ACC112 (cell line): ENCODE data around the gene LCLAT1.

Experiments
- H2AFZ ChIP-seq: fragments of 200-600 bp; sonication (generic); one replicate; pipeline ENCODE4 v1.6.0; 2017; ENCODE audit warnings: antibody characterized with exemption, low read length; ENCODE audit not compliant: unreplicated experiment
- H3K27ac ChIP-seq: fragments of 200-600 bp; sonication (generic); 2 replicates; pipeline ENCODE4 v1.5.1; 2014; ENCODE audit warnings: low read depth, mild to moderate bottlenecking, antibody characterized with exemption, low read length, moderate library complexity
- H3K27me3 ChIP-seq: fragments of 200-600 bp; sonication (generic); 2 replicates; pipeline ENCODE4 v1.6.1; 2014; ENCODE audit warnings: mild to moderate bottlenecking, antibody characterized with exemption, low read length, moderate library complexity, mixed read lengths; ENCODE audit not compliant: insufficient read depth
- H3K36me3 ChIP-seq: fragments of 200-600 bp; sonication (generic); 2 replicates; pipeline ENCODE4 v1.6.1; 2016; ENCODE audit warnings: mild to moderate bottlenecking, antibody characterized with exemption, low read length, moderate library complexity, mixed read lengths; ENCODE audit not compliant: insufficient read depth
- H3K4me1 ChIP-seq: fragments of 200-600 bp; sonication (generic); one replicate; pipeline ENCODE4 v1.6.1; 2016; ENCODE audit warnings: low read length, mixed read lengths; ENCODE audit not compliant: insufficient read depth, unreplicated experiment, control insufficient read depth
- H3K4me3 ChIP-seq: fragments of 200-600 bp; sonication (generic); 2 replicates; pipeline ENCODE4 v1.5.1; 2014; ENCODE audit warnings: mild to moderate bottlenecking, low read depth, low read length
- H3K79me2 ChIP-seq: fragments of 200-600 bp; sonication (generic); one replicate; pipeline ENCODE4 v1.6.0; 2016; ENCODE audit warnings: low read length; ENCODE audit not compliant: control insufficient read depth, unreplicated experiment, insufficient read depth

Gene LCLAT1

GRCh38 chr2:30683236-30683956, 236.3 kb downstream of the LCLAT1 start:
- Histone ChIP-seq H3K79me2 (no peaks in the 10 kb centered on the region), H2AFZ (no peak overlapping the region), H3K4me3 (no peak overlapping the region), H3K27me3 (peaks cover 20% of the 10 kb centered on the region), H3K4me1 (no peaks in the 10 kb centered on the region), H3K27ac (no peak overlapping the region), H3K36me3 (no peaks in the 10 kb centered on the region)

GRCh38 chr2:30684026-30684425, 237.0 kb downstream of the LCLAT1 start:
- Histone ChIP-seq H3K36me3 (no peaks in the 10 kb centered on the region), H3K27me3 (peaks cover 20% of the 10 kb centered on the region), H3K79me2 (no peaks in the 10 kb centered on the region), H3K4me1 (no peaks in the 10 kb centered on the region), H3K4me3 (no peak overlapping the region), H3K27ac (no peak overlapping the region), H2AFZ (no peak overlapping the region)

- Histone ChIP-seq H2AFZ (no peak overlapping the region), H3K79me2 (no peaks in the 10 kb centered on the region), H3K4me1 (no peaks in the 10 kb centered on the region), H3K4me3 (no peak overlapping the region), H3K27ac (no peak overlapping the region), H3K36me3 (no peaks in the 10 kb centered on the region), H3K27me3 (peaks cover 20% of the 10 kb centered on the region)
Measured at GRCh38 chr2:30684516-30684915, 237.5 kb downstream of the LCLAT1 start.

- H3K27ac ChIP-seq, result no peak overlapping the region
- no peaks in the 10 kb centered on the region for H3K79me2 ChIP-seq
- H3K4me3 ChIP-seq, result no peak overlapping the region
- no peaks in the 10 kb centered on the region for H3K4me1 ChIP-seq
- H2AFZ ChIP-seq, result no peak overlapping the region
- peaks cover 20% of the 10 kb centered on the region for H3K27me3 ChIP-seq
- no peaks in the 10 kb centered on the region for H3K36me3 ChIP-seq
Measured at GRCh38 chr2:30684996-30685395, 237.9 kb downstream of the LCLAT1 start.

- H3K36me3 ChIP-seq, result no peaks in the 10 kb centered on the region
- no peak overlapping the region for H2AFZ ChIP-seq
- H3K27ac ChIP-seq, result no peak overlapping the region
- H3K4me1 ChIP-seq, result no peaks in the 10 kb centered on the region
- no peaks in the 10 kb centered on the region for H3K79me2 ChIP-seq
- H3K27me3 ChIP-seq, result peaks cover 16% of the 10 kb centered on the region
- no peak overlapping the region for H3K4me3 ChIP-seq
Measured at GRCh38 chr2:30686000-30686399, 239.0 kb downstream of the LCLAT1 start.

GRCh38 chr2:30686669-30687068, 239.6 kb downstream of the LCLAT1 start:
- Histone ChIP-seq H3K27me3 (peaks cover 16% of the 10 kb centered on the region), H3K4me3 (no peak overlapping the region), H2AFZ (no peak overlapping the region), H3K27ac (no peak overlapping the region), H3K79me2 (no peaks in the 10 kb centered on the region), H3K4me1 (no peaks in the 10 kb centered on the region), H3K36me3 (no peaks in the 10 kb centered on the region)

- H2AFZ ChIP-seq, result no peak overlapping the region
Measured at GRCh38 chr2:30688956-30689401, 241.9 kb downstream of the LCLAT1 start.

GRCh38 chr2:30689496-30690125, 242.6 kb downstream of the LCLAT1 start:
- no peak overlapping the region for H3K27ac ChIP-seq
- H3K4me3 ChIP-seq, result no peak overlapping the region
- H3K27me3 ChIP-seq, result peaks cover 7% of the 10 kb centered on the region; the same call in 1 of the 2 replicates
- H2AFZ ChIP-seq, result no peak overlapping the region
- no peaks in the 10 kb centered on the region for H3K79me2 ChIP-seq
- no peaks in the 10 kb centered on the region for H3K36me3 ChIP-seq
- H3K4me1 ChIP-seq, result no peaks in the 10 kb centered on the region

More at GRCh38 chr2:30688956-30689401, 241.9 kb downstream of the LCLAT1 start:
- H3K79me2 ChIP-seq, result no peaks in the 10 kb centered on the region
- no peak overlapping the region for H3K4me3 ChIP-seq
- no peaks in the 10 kb centered on the region for H3K36me3 ChIP-seq
- H3K4me1 ChIP-seq, result no peaks in the 10 kb centered on the region
- H3K27ac ChIP-seq, result no peak overlapping the region
- H3K27me3 ChIP-seq, result peaks cover 9% of the 10 kb centered on the region; the same call in 1 of the 2 replicates

- Histone ChIP-seq H3K36me3 (no peaks in the 10 kb centered on the region), H3K27ac (no peak overlapping the region), H3K4me1 (no peaks in the 10 kb centered on the region), H3K79me2 (no peaks in the 10 kb centered on the region), H3K4me3 (no peak overlapping the region), H3K27me3 (peaks cover 11% of the 10 kb centered on the region; the same call in 1 of the 2 replicates), H2AFZ (no peak overlapping the region)
Measured at GRCh38 chr2:30690126-30690561, 243.1 kb downstream of the LCLAT1 start.

GRCh38 chr2:30691091-30691947, 244.3 kb downstream of the LCLAT1 start:
- Histone ChIP-seq H3K27ac (no peak overlapping the region), H2AFZ (no peak overlapping the region), H3K4me3 (no peak overlapping the region), H3K27me3 (peaks cover 20% of the 10 kb centered on the region; the same call in 1 of the 2 replicates), H3K36me3 (no peaks in the 10 kb centered on the region), H3K79me2 (no peaks in the 10 kb centered on the region), H3K4me1 (no peaks in the 10 kb centered on the region)
